A673 (cell line): Measurements from ENCODE around the gene ADAMTS6.

Experiments used
- CTCF ChIP-seq: fragments of 300-800, 200-600 bp; sonication (generic); conservative IDR thresholded peaks from 2 replicates; pipeline ENCODE4 v1.5.1; 2017; ENCODE audit warnings: low read depth, mild to moderate bottlenecking, antibody characterized with exemption, low read length, moderate library complexity, mixed read lengths
- EZH2 ChIP-seq: fragments of 200-600 bp; sonication (generic); IDR thresholded peaks from 2 replicates; pipeline ENCODE4 v1.6.1; 2017; ENCODE audit warnings: borderline replicate concordance, low read depth, mild to moderate bottlenecking, mixed read lengths, antibody characterized with exemption, low read length; ENCODE audit not compliant: poor library complexity, severe bottlenecking

- no peak for TF ChIP-seq EZH2
- TF ChIP-seq CTCF, result no peak
Observed at GRCh38 chr5:65102371-65102975, 379.2 kb downstream of the ADAMTS6 start.
